ENCODE results near the gene ZNF385C.

GRCh38 chr17:42119301-42119700 is 21.0 kb upstream of the ZNF385C start:
- TF ChIP-seq POLR2A (IDR thresholded peaks at IDR 0.05): no peak
- no peak for TF ChIP-seq CTCF (IDR thresholded peaks at IDR 0.05)
- no peak for TF ChIP-seq EP300 (IDR thresholded peaks at IDR 0.05)
- no peak for TF ChIP-seq POLR2AphosphoS5 (IDR thresholded peaks at IDR 0.05)
